HG02981 (cell line): Measurements from ENCODE around the gene CDNF.
"Not testable (repeated sequence)": the region's sequence is repeated elsewhere in the genome, so short reads cannot be mapped to it uniquely, and the experiment has no call there.

Source experiments
- ATAC-seq: cut with Tn5 transposase; IDR thresholded peaks from one replicate; pipeline ENCODE4 v1.9.1; 2021; ENCODE audit warnings: mild to moderate bottlenecking, moderate library complexity; ENCODE audit not compliant: unreplicated experiment

Gene CDNF

GRCh38 chr10:14837757-14838581 lies at the start of gene CDNF, which contains the start of the genes HSPA14 and MSANTD7:
TSS of gene CDNF (minus strand) at chr10:14838037. CDS start at chr10:14837946, 91 bp downstream.
TSS of gene HSPA14 (plus strand) at chr10:14838306. CDS start at chr10:14838403, 97 bp downstream.
TSS of gene MSANTD7 (plus strand) at chr10:14838306. CDS start at chr10:14842285, 3,979 bp downstream.
- peak; percentile 88 for ATAC-seq

- ATAC-seq: no peak
Observed at GRCh38 chr10:14884082-14884481, 46.2 kb upstream of the CDNF start.

GRCh38 chr10:14880229-14880628 lies 42.4 kb upstream of the CDNF start:
- no peak for ATAC-seq

GRCh38 chr10:14879928-14880193 lies 42.0 kb upstream of the CDNF start:
- ATAC-seq: no peak

- ATAC-seq: peak; percentile 11
Observed at GRCh38 chr10:14879124-14879927, 41.5 kb upstream of the CDNF start.

GRCh38 chr10:14878266-14879123 lies 40.7 kb upstream of the CDNF start, which contains the start of gene SUV39H2:
TSS of gene SUV39H2 (plus strand) at chr10:14878866. CDS start at chr10:14878889, 23 bp downstream.
- ATAC-seq: peak; percentile 91

GRCh38 chr10:14876764-14877163 lies 38.9 kb upstream of the CDNF start:
- ATAC-seq: no peak

GRCh38 chr10:14875941-14876340 lies 38.1 kb upstream of the CDNF start:
- ATAC-seq: no peak

- ATAC-seq: no peak
Observed at GRCh38 chr10:14873090-14873760, 35.4 kb upstream of the CDNF start.

GRCh38 chr10:14864871-14865270 lies 27.0 kb upstream of the CDNF start:
- ATAC-seq: not testable (repeated sequence)

- not testable (repeated sequence) for ATAC-seq
Observed at GRCh38 chr10:14864466-14864865, 26.6 kb upstream of the CDNF start.

- no peak for ATAC-seq
Observed at GRCh38 chr10:14860791-14861190, 23.0 kb upstream of the CDNF start.

- no peak for ATAC-seq
Observed at GRCh38 chr10:14859775-14860174, 21.9 kb upstream of the CDNF start.

GRCh38 chr10:14859043-14859442 lies 21.2 kb upstream of the CDNF start:
- ATAC-seq: no peak

GRCh38 chr10:14858338-14858960 lies 20.6 kb upstream of the CDNF start:
- ATAC-seq: no peak

- ATAC-seq: no peak
Observed at GRCh38 chr10:14855453-14855852, 17.6 kb upstream of the CDNF start.

- no peak for ATAC-seq
Observed at GRCh38 chr10:14852236-14852635, 14.4 kb upstream of the CDNF start.

GRCh38 chr10:14844948-14845347 lies 7.1 kb upstream of the CDNF start:
- ATAC-seq: no peak

GRCh38 chr10:14843327-14843988 lies 5.6 kb upstream of the CDNF start:
- no peak for ATAC-seq
